Choroid plexus epithelial cell (primary cell): Measurements from ENCODE around the gene WDR13.
"Not testable (repeated sequence)": the region's sequence is repeated elsewhere in the genome, so short reads cannot be mapped to it uniquely, and the experiment has no call there.

Source experiments
- DNase-seq: peaks from one replicate; pipeline ENCODE4 v3.0.0-alpha.2; 2010; ENCODE audit warnings: low read depth
- H3K4me3 ChIP-seq: 2 replicates; pipeline ENCODE4 v1.5.1; 2011; ENCODE audit warnings: low read depth, mild to moderate bottlenecking, control low read depth, low read length, moderate library complexity
- TF ChIP-seq, protein P1 (sequence below): conservative IDR thresholded peaks from 2 replicates; pipeline ENCODE4 v1.5.1; 2011; ENCODE audit warnings: low read depth, mild to moderate bottlenecking, control low read depth, inconsistent platforms, low read length, moderate library complexity

Gene WDR13

DNA sequence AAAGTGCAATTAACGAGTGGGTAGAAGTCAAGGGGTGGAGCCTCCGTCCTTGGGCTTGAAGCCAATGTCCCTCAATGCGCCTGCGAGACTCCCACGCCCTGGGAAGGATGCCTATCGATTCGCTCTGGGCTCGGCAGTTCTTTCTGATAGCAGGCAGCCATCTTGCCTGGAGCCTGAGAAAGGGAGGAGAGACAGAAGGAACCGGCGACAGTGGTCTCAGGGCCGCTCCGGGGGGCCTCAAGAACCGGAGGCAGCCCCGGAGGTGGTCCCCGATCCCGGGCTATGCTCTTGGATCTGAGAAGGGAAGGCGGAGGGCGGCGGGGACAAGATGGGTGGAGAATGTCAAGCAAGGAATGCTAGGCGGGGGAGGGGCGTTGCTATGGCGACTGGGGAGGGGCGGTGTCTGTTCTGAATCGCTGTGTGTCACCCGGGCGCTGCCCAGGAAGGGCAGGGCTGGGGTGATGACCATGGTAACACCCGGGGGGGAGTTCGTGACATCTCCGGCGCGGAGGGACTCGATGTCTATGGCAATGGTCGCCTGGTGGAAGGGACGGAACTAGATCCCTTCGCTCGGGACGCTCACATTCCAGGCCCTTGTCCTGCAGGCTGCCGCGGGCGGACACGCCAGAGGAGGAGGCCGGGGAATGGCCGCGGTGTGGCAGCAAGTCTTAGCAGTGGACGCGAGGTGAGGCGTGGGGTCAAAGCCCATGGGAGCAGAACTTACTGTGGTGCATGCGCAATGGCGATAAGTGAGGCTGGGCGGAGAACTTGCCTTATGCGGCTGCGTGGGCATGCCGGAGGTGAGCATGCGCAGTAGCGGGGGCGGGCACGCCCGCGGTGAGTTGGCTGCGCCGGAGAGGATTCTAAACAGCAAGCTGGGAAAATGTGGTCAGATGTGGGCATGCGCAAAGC lies at the start of gene WDR13:
Gene WDR13 (plus strand): TSS at position 140 of the 912 bp plus-strand sequence. CDS start 505 bp downstream, at position 645.
- TF ChIP-seq, protein P1, sequence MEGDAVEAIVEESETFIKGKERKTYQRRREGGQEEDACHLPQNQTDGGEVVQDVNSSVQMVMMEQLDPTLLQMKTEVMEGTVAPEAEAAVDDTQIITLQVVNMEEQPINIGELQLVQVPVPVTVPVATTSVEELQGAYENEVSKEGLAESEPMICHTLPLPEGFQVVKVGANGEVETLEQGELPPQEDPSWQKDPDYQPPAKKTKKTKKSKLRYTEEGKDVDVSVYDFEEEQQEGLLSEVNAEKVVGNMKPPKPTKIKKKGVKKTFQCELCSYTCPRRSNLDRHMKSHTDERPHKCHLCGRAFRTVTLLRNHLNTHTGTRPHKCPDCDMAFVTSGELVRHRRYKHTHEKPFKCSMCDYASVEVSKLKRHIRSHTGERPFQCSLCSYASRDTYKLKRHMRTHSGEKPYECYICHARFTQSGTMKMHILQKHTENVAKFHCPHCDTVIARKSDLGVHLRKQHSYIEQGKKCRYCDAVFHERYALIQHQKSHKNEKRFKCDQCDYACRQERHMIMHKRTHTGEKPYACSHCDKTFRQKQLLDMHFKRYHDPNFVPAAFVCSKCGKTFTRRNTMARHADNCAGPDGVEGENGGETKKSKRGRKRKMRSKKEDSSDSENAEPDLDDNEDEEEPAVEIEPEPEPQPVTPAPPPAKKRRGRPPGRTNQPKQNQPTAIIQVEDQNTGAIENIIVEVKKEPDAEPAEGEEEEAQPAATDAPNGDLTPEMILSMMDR: no peak
- H3K4me3 ChIP-seq: peak within 1 kb of the TSS; percentile 68
- peak; percentile 98 for DNase-seq

DNA sequence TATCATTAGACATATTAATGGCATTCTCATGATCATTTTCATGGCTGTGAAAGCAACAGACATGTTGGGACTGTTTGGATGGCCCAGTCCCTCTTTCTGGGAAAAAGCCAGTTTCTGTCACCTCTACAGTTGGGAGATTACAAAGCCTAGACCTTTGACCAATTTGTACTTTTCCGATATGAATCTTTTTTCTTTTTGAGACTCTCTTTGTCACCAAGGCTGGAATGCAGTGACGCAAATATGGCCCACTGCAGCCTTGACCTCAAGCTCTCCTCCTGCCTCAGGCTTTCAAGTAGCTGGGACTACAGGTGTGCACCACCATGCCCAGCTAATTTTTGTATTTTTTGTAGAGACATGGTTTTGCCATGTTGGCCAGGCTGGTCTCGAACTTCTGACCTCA lies 48.4 kb upstream of the WDR13 start:
- H3K4me3 ChIP-seq: no peak overlapping the region
- no peak for DNase-seq
- TF ChIP-seq, protein P1: no peak

DNA sequence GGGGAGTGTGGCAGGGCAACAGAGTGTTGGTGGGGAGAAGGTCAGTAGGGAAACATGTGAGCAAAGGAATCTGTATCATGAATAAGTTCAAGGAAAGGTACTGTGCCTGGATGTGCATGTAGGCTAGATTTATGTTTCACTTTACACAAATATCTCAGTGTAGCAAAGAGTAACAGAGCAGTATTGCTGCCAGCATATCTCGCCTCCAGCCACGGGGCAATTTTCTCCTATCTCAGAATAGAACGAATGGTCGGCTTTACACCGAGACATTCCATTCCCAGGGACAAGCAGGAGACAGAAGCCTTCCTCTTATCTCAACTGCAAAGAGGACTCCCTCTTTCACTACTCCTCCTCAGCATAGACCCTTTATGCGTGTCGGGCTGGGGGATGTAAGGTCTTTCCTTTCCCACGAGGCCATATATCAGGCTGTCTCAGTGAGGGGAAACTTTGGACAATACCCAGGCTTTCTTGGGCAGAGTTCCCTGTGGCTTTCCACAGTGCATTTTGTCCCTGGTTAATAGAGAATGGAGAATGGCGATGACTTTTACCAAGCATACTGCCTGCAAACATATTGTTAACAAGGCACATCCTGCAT lies 41.5 kb upstream of the WDR13 start:
- DNase-seq, H3K4me3 ChIP-seq: not testable (repeated sequence)

DNA sequence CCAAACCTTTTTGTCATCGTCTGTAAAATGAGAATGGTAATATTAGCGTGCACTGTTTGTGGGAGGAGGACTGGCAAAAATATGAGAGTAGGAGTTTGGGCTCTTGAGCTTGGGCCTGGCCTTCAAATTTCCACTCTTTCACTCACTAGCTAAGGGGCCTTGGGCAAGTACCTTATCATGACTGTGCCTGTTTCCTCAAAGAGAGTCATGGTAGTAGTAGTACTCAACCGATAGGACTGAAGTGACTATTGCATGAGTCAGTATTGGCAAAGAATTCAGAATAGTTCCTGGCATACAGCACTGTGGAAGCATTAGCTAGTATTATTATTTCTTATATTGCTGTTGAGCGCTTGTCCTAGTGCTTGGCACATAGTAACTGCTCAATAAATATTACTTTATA lies 39.0 kb upstream of the WDR13 start:
- DNase-seq: peak; percentile 81
- TF ChIP-seq, protein P1: no peak
- no peak overlapping the region for H3K4me3 ChIP-seq

DNA sequence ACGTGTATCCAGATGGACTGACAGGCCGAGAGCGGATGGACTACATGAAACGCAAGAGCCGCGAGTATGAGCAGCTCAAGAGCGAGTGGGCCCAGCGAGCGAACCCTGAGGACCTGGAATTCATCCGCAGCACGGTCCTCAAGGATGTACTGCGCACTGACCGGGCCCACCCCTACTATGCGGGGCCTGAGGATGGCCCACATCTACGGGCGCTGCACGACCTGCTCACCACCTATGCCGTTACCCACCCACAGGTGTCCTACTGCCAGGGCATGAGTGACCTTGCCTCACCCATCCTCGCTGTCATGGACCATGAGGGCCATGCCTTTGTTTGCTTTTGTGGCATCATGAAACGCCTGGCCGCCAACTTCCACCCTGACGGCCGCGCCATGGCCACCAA lies 37.7 kb upstream of the WDR13 start:
- no peak for DNase-seq

DNA sequence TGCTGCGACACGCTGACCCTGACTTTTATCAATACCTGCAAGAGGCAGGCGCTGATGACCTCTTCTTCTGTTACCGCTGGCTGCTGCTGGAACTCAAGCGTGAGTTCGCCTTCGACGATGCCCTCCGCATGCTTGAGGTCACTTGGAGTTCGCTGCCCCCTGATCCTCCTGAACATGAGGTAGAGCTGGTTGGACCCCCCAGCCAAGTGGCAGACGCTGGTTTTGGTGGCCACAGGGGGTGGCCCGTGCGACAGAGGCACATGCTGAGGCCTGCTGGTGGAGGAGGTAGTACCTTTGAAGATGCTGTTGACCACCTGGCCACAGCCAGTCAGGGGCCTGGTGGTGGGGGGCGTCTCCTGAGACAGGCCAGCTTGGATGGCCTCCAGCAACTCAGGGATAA lies 37.2 kb upstream of the WDR13 start:
- TF ChIP-seq, protein P1: no peak
- no peak overlapping the region for H3K4me3 ChIP-seq
- no peak for DNase-seq

More for the DNA sequence above, 37.7 kb upstream of the WDR13 start:
- H3K4me3 ChIP-seq: no peak overlapping the region
- TF ChIP-seq, protein P1: no peak

DNA sequence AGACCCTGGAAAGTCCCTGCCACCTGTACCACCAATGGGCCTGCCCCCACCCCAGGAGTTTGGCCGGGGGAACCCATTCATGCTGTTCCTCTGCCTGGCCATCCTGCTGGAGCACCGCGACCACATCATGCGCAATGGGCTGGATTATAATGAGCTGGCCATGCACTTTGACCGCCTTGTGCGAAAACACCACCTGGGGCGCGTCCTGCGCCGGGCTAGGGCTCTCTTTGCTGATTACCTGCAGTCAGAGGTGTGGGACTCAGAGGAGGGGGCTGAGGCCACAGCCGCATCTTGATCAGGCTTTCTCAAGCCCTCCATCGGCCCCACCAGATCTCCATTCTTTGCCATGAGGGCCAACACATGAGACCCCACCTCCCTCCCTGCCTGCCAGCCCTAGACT lies 36.6 kb upstream of the WDR13 start:
- H3K4me3 ChIP-seq: no peak overlapping the region
- no peak for DNase-seq
- TF ChIP-seq, protein P1: no peak
